Body of pancreas (tissue), 4 donors: ENCODE data around the gene CCR6.

Experiments
- CTCF ChIP-seq, 7 experiments: fragments of 450-650 bp in 4 of 7; fragments of 200-600 bp in 3 of 7; sonication (generic) in 3 of 7; IDR thresholded peaks; one replicate each; pipeline ENCODE4 v1.5.1; 2016 to 2019; ENCODE audit warnings: antibody characterized with exemption in 7 of 7
- POLR2A ChIP-seq, 3 donors: fragments of 450-650 bp; IDR thresholded peaks; one replicate each; pipeline ENCODE4 v1.6.1; 2016; ENCODE audit warnings: antibody characterized with exemption in 3 of 3, mild to moderate bottlenecking in 2 of 3

- no peak for TF ChIP-seq CTCF (IDR thresholded peaks at IDR 0.05)
- no peak for TF ChIP-seq POLR2A (IDR thresholded peaks at IDR 0.05)
Measured at GRCh38 chr6:167105060-167105459, 17.8 kb upstream of the CCR6 start.
